Stimulated activated naive CD8-positive, alpha-beta T cell treated with anti-CD3 and anti-CD28 coated beads, Interleukin-15, Interleukin-2, amounts not matched to agents 100 ng/mL and 50 ng/mL, for 24 hours (primary cell): Measurements from ENCODE around the gene KCNE3.
"Not testable (repeated sequence)": the region's sequence is repeated elsewhere in the genome, so short reads cannot be mapped to it uniquely, and the experiment has no call there.

Source experiments
- H3K27ac Mint-ChIP-seq: one replicate; pipeline ENCODE4 v1.8.0; 2021; ENCODE audit warnings: mild to moderate bottlenecking, mixed read lengths
- H3K27me3 Mint-ChIP-seq: one replicate; pipeline ENCODE4 v1.8.0; 2021; ENCODE audit warnings: mixed read lengths
- H3K36me3 Mint-ChIP-seq: one replicate; pipeline ENCODE4 v1.8.0; 2021; ENCODE audit warnings: low read depth, mixed read lengths
- H3K4me1 Mint-ChIP-seq: one replicate; pipeline ENCODE4 v1.8.0; 2021; ENCODE audit warnings: low read depth, mixed read lengths
- H3K4me3 Mint-ChIP-seq: one replicate; pipeline ENCODE4 v1.8.0; 2021; ENCODE audit warnings: mild to moderate bottlenecking, mixed read lengths
- H3K9me3 Mint-ChIP-seq: one replicate; pipeline ENCODE4 v1.8.0; 2021; ENCODE audit warnings: mixed read lengths

KCNE3 gene

GRCh38 chr11:74437441-74438042 lies 29.8 kb downstream of the KCNE3 start:
- Mint-ChIP-seq H3K36me3 (no peaks in the 10 kb centered on the region), H3K27ac (no peak overlapping the region), H3K27me3 (no peaks in the 10 kb centered on the region), H3K4me1 (no peaks in the 10 kb centered on the region), H3K9me3 (no peaks in the 10 kb centered on the region), H3K4me3 (no peak overlapping the region)

- Mint-ChIP-seq H3K27ac (no peak overlapping the region), H3K4me1 (no peaks in the 10 kb centered on the region), H3K27me3 (no peaks in the 10 kb centered on the region), H3K4me3 (no peak overlapping the region), H3K9me3 (no peaks in the 10 kb centered on the region), H3K36me3 (no peaks in the 10 kb centered on the region)
These were observed 32.8 kb downstream of the KCNE3 start for GRCh38 chr11:74434528-74434927.

- Mint-ChIP-seq H3K4me3 (no peak overlapping the region), H3K4me1 (no peaks in the 10 kb centered on the region), H3K36me3 (no peaks in the 10 kb centered on the region), H3K27me3 (no peaks in the 10 kb centered on the region), H3K9me3 (no peaks in the 10 kb centered on the region), H3K27ac (no peak overlapping the region)
These were observed 38.1 kb downstream of the KCNE3 start for GRCh38 chr11:74429205-74429604.

- Mint-ChIP-seq H3K4me1 (no peaks in the 10 kb centered on the region), H3K27me3 (no peaks in the 10 kb centered on the region), H3K27ac (no peak overlapping the region), H3K9me3 (no peaks in the 10 kb centered on the region), H3K4me3 (no peak overlapping the region), H3K36me3 (no peaks in the 10 kb centered on the region)
These were observed 39.9 kb downstream of the KCNE3 start for GRCh38 chr11:74427384-74427886.

- Mint-ChIP-seq H3K4me1 (no peaks in the 10 kb centered on the region), H3K4me3 (no peak overlapping the region), H3K27me3 (no peaks in the 10 kb centered on the region), H3K27ac (no peak overlapping the region), H3K36me3 (no peaks in the 10 kb centered on the region), H3K9me3 (no peaks in the 10 kb centered on the region)
These were observed 42.2 kb downstream of the KCNE3 start for GRCh38 chr11:74425100-74425499.

GRCh38 chr11:74418509-74418895 lies 48.8 kb downstream of the KCNE3 start:
- peak overlapping the region; percentile 53 for H3K4me3 Mint-ChIP-seq
- H3K27me3 Mint-ChIP-seq, result no peaks in the 10 kb centered on the region
- H3K36me3 Mint-ChIP-seq, result no peaks in the 10 kb centered on the region
- peak overlapping the region; percentile 87 for H3K27ac Mint-ChIP-seq
- no peaks in the 10 kb centered on the region for H3K9me3 Mint-ChIP-seq
- peaks cover 32% of the 10 kb centered on the region for H3K4me1 Mint-ChIP-seq

GRCh38 chr11:74417860-74418508 lies 49.4 kb downstream of the KCNE3 start:
- peaks cover 32% of the 10 kb centered on the region for H3K4me1 Mint-ChIP-seq
- H3K9me3 Mint-ChIP-seq, result no peaks in the 10 kb centered on the region
- peak overlapping the region; percentile 27 for H3K4me3 Mint-ChIP-seq
- H3K36me3 Mint-ChIP-seq, result no peaks in the 10 kb centered on the region
- H3K27ac Mint-ChIP-seq, result peak overlapping the region; percentile 79
- no peaks in the 10 kb centered on the region for H3K27me3 Mint-ChIP-seq

GRCh38 chr11:74417379-74417804 lies 50.0 kb downstream of the KCNE3 start:
- Mint-ChIP-seq H3K4me1 (peaks cover 36% of the 10 kb centered on the region), H3K36me3 (no peaks in the 10 kb centered on the region), H3K27ac (peak overlapping the region; percentile 79), H3K4me3 (peak overlapping the region; percentile 27), H3K9me3 (no peaks in the 10 kb centered on the region), H3K27me3 (no peaks in the 10 kb centered on the region)

GRCh38 chr11:74416974-74417373 lies 50.4 kb downstream of the KCNE3 start:
- peak overlapping the region; percentile 72 for H3K27ac Mint-ChIP-seq
- H3K9me3 Mint-ChIP-seq, H3K36me3 Mint-ChIP-seq, H3K4me3 Mint-ChIP-seq, H3K27me3 Mint-ChIP-seq: not testable (repeated sequence)
- peaks cover 36% of the 10 kb centered on the region for H3K4me1 Mint-ChIP-seq

- Mint-ChIP-seq H3K27ac (no peak overlapping the region), H3K36me3 (no peaks in the 10 kb centered on the region), H3K27me3 (peaks cover 11% of the 10 kb centered on the region), H3K9me3 (no peaks in the 10 kb centered on the region), H3K4me1 (peaks cover 18% of the 10 kb centered on the region), H3K4me3 (no peak overlapping the region)
These were observed 54.5 kb downstream of the KCNE3 start for GRCh38 chr11:74412733-74413359.

GRCh38 chr11:74412321-74412720 lies 55.0 kb downstream of the KCNE3 start:
- Mint-ChIP-seq H3K4me3 (no peak overlapping the region), H3K27me3 (peaks cover 11% of the 10 kb centered on the region), H3K9me3 (no peaks in the 10 kb centered on the region), H3K4me1 (peaks cover 13% of the 10 kb centered on the region), H3K27ac (no peak overlapping the region), H3K36me3 (no peaks in the 10 kb centered on the region)

- H3K27ac Mint-ChIP-seq, result no peak overlapping the region
- H3K27me3 Mint-ChIP-seq, result peaks cover 11% of the 10 kb centered on the region
- H3K4me3 Mint-ChIP-seq, result no peak overlapping the region
- no peaks in the 10 kb centered on the region for H3K36me3 Mint-ChIP-seq
- peaks cover 5% of the 10 kb centered on the region for H3K4me1 Mint-ChIP-seq
- H3K9me3 Mint-ChIP-seq, result no peaks in the 10 kb centered on the region
These were observed 57.7 kb downstream of the KCNE3 start for GRCh38 chr11:74409633-74410032.
